Heart left ventricle (tissue), 13 donors: ENCODE measurements around the gene PCSK1N.

Experiments used
- CTCF ChIP-seq, 12 donors: fragments of 200-600 bp; sonication (generic) in 4 of 12; IDR thresholded peaks; one replicate each; pipeline versions ENCODE4 v1.5.0 to v1.8.0; 2018 to 2022; ENCODE audit warnings: antibody characterized with exemption in 12 of 12, mild to moderate bottlenecking in 5 of 12
- POLR2A ChIP-seq, 2 donors: fragments of 450-650 bp; IDR thresholded peaks; one replicate each; pipeline ENCODE4 v1.6.1; 2017; ENCODE audit warnings: antibody characterized with exemption in 2 of 2, mild to moderate bottlenecking in 2 of 2, moderate library complexity in 2 of 2
- donor health status: ischemic (EF 13 %, LVEDD 7.1; RV severe dilation, severe dysfunction).
- donor health status: DM: no; HTN: yes; CAD: no.
- donor health status: DM: no; HTN: no; CAD: no.
- donor health status: ischemic (EF 25% LVEDD 6.9; RV normal size, moderate dysfunction).
- donor health status: ischemic (EF 25% LVEDD 5.7; RV mildly dilated, moderate dysfunction).
- donor health status: ischemic (EF 35%, LVEDD 5.7; RV mildly dilated, moderate dysfunction).
- donor health status: nonischemic (EF 11% LVEDD 7.7; RV severe dilation, severe dysfunction).
- donor health status: DM: yes; HTN: yes; CAD: no.
- donor health status: PGD.
- donor health status: ischemic (EF 29% LVEDD 5.4; RV normal size, mild dysfunction).
- donor health status: nonischemic (EF 23%, LVEDD 6.1; RV moderate dilation, normal function).

- TF ChIP-seq CTCF (IDR thresholded peaks at IDR 0.05) (no peak), POLR2A (IDR thresholded peaks at IDR 0.05) (no peak)
Observed at GRCh38 chrX:48806081-48806480, 29.3 kb downstream of the PCSK1N start.
